H1 (cell line): ENCODE results near the gene DYTN. TPM values are rescaled to one million over a fixed set of nuclear protein-coding genes. Genes with fewer than 3 reads are reported as not detected.

Source experiments
- CHD1 ChIP-seq: IDR thresholded peaks from 2 replicates; pipeline ENCODE4 v1.6.1; 2012; ENCODE audit warnings: low read depth, low read length, improper control_type of control experiment
- CHD7 ChIP-seq: fragments of 300-600 bp; sonication (generic); IDR thresholded peaks from 2 replicates; pipeline ENCODE4 v1.7.1; 2012; ENCODE audit warnings: low read length, moderate library complexity, mild to moderate bottlenecking, inconsistent platforms; ENCODE audit not compliant: insufficient replicate concordance
- EZH2 ChIP-seq: fragments of 200-600 bp; sonication (generic); IDR thresholded peaks from 2 replicates; pipeline ENCODE4 v1.7.1; 2012; ENCODE audit warnings: low read depth, mild to moderate bottlenecking, moderate library complexity, low read length, inconsistent platforms; ENCODE audit not compliant: severe bottlenecking
- KDM5A ChIP-seq: fragments of 200-600 bp; IDR thresholded peaks from 2 replicates; pipeline ENCODE4 v1.7.1; 2012; ENCODE audit warnings: mild to moderate bottlenecking, low read length, inconsistent platforms, mixed read lengths
- NRF1 ChIP-seq: IDR thresholded peaks from 2 replicates; pipeline ENCODE4 v1.6.1; 2011; ENCODE audit warnings: mild to moderate bottlenecking, low read depth, low read length, improper control_type of control experiment
- polyA plus RNA-seq, 7 experiments: library from polyadenylated mRNA; depleted of rRNA in 3 of 7; stranded (reverse) in 5 of 7; unstranded in 2 of 7; fragments of >200 nt in 5 of 7; fragments of 200-250 nt in 2 of 7; gene quantifications; 1 replicate in 5 of 7; 2 replicates in 1 of 7; 4 replicates in 1 of 7; pipeline versions ENCODE4 v1.2.1 to v1.2.3, GENCODE V29; 2011 to 2013; ENCODE audit warnings: missing spikeins in 2 of 7, mixed read lengths in 2 of 7
- total RNA-seq: library from RNA; stranded (reverse); fragmentation: NEBNext Ultra II Directional; extraction: Animal tissue kit (Norgen Biotek cat#: 25700); gene quantifications from 2 replicates; pipeline ENCODE4 v1.2.1, GENCODE V29; 2021

Gene DYTN
- total and polyA plus RNA-seq, 2 of the 8 experiments (the other 6 are each of a cell fraction or from before 2014, with no cell fraction given) = not detected

GRCh38 chr2:206716623-206717022 is 1.6 kb downstream of the DYTN start (continued):
- TF ChIP-seq CHD1 (no peak), CHD7 (no peak), KDM5A (no peak), EZH2 (no peak), NRF1 (no peak)
